HG03558 (cell line): Measurements from ENCODE around the gene DAB1.
"Not testable (repeated sequence)": the region's sequence is repeated elsewhere in the genome, so short reads cannot be mapped to it uniquely, and the experiment has no call there.

ENCODE experiments used
- ATAC-seq: cut with Tn5 transposase; IDR thresholded peaks from one replicate; pipeline ENCODE4 v1.9.1; 2021; ENCODE audit warnings: moderate number of reproducible peaks; ENCODE audit not compliant: unreplicated experiment; ENCODE audit errors: extremely low read depth

DAB1 gene

GRCh38 chr1:57367945-57368344 lies 55.9 kb downstream of the DAB1 start:
- ATAC-seq = no peak

- no peak for ATAC-seq
Observed at GRCh38 chr1:57363643-57364042, 60.2 kb downstream of the DAB1 start.

- ATAC-seq = no peak
Observed at GRCh38 chr1:57363165-57363564, 60.7 kb downstream of the DAB1 start.

GRCh38 chr1:57362480-57362879 lies 61.4 kb downstream of the DAB1 start:
- ATAC-seq = no peak

GRCh38 chr1:57361516-57361915 lies 62.3 kb downstream of the DAB1 start:
- ATAC-seq = no peak

GRCh38 chr1:57360846-57361407 lies 62.9 kb downstream of the DAB1 start:
- no peak for ATAC-seq

- no peak for ATAC-seq
Observed at GRCh38 chr1:57357462-57357861, 66.4 kb downstream of the DAB1 start.

- no peak for ATAC-seq
Observed at GRCh38 chr1:57353654-57354053, 70.2 kb downstream of the DAB1 start.

- ATAC-seq = no peak
Observed at GRCh38 chr1:57350610-57351009, 73.2 kb downstream of the DAB1 start.

- no peak for ATAC-seq
Observed at GRCh38 chr1:57348921-57349320, 74.9 kb downstream of the DAB1 start.

GRCh38 chr1:57345916-57346315 lies 77.9 kb downstream of the DAB1 start:
- no peak for ATAC-seq

GRCh38 chr1:57344265-57344664 lies 79.6 kb downstream of the DAB1 start:
- no peak for ATAC-seq

GRCh38 chr1:57343298-57343915 lies 80.5 kb downstream of the DAB1 start:
- not testable (repeated sequence) for ATAC-seq

- no peak for ATAC-seq
Observed at GRCh38 chr1:57341721-57342120, 82.1 kb downstream of the DAB1 start.

- ATAC-seq = no peak
Observed at GRCh38 chr1:57340334-57341070, 83.4 kb downstream of the DAB1 start.

GRCh38 chr1:57337623-57338022 lies 86.2 kb downstream of the DAB1 start:
- no peak for ATAC-seq

GRCh38 chr1:57336793-57337192 lies 87.1 kb downstream of the DAB1 start:
- ATAC-seq = no peak

GRCh38 chr1:57331620-57332019 lies 92.2 kb downstream of the DAB1 start:
- no peak for ATAC-seq

GRCh38 chr1:57329937-57330336 lies 93.9 kb downstream of the DAB1 start:
- ATAC-seq = no peak

- no peak for ATAC-seq
Observed at GRCh38 chr1:57329001-57329527, 94.8 kb downstream of the DAB1 start.

GRCh38 chr1:57327946-57328345 lies 95.9 kb downstream of the DAB1 start:
- no peak for ATAC-seq
